Activated naive CD4-positive, alpha-beta T cell treated with anti-CD3 and anti-CD28 coated beads, Interleukin-2, amount 50 U/mL, for 16 hours (primary cell): Measurements from ENCODE around the gene SOD1.
"Not testable (repeated sequence)": the region's sequence is repeated elsewhere in the genome, so short reads cannot be mapped to it uniquely, and the experiment has no call there.

Source experiments
- DNase-seq: peaks from one replicate; pipeline ENCODE4 v3.0.0-alpha.2; 2020

Gene SOD1

GRCh38 chr21:31656199-31657095 lies 3.0 kb upstream of the SOD1 start:
- DNase-seq: peak; percentile 31

GRCh38 chr21:31658053-31658452 lies 1.4 kb upstream of the SOD1 start:
- no peak for DNase-seq

GRCh38 chr21:31659286-31659535 lies 282 bp upstream of the SOD1 start:
- DNase-seq: no peak

- no peak for DNase-seq
Observed at GRCh38 chr21:31660259-31660565, 719 bp downstream of the SOD1 start.

- DNase-seq: no peak
Observed at GRCh38 chr21:31660591-31660990, 1.1 kb downstream of the SOD1 start.

- no peak for DNase-seq
Observed at GRCh38 chr21:31663584-31664249, 4.2 kb downstream of the SOD1 start.

- peak; percentile 17 for DNase-seq
Observed at GRCh38 chr21:31665397-31665796, 5.9 kb downstream of the SOD1 start.

- DNase-seq: not testable (repeated sequence)
Observed at GRCh38 chr21:31665869-31666268, 6.4 kb downstream of the SOD1 start.

- no peak for DNase-seq
Observed at GRCh38 chr21:31666445-31667010, 7.0 kb downstream of the SOD1 start.

GRCh38 chr21:31667132-31667531 lies 7.6 kb downstream of the SOD1 start:
- no peak for DNase-seq

GRCh38 chr21:31667639-31668038 lies 8.1 kb downstream of the SOD1 start:
- DNase-seq: no peak

- DNase-seq: no peak
Observed at GRCh38 chr21:31668651-31669491, 9.4 kb downstream of the SOD1 start.

GRCh38 chr21:31670070-31670469 lies 10.6 kb downstream of the SOD1 start:
- DNase-seq: no peak

- no peak for DNase-seq
Observed at GRCh38 chr21:31671146-31671716, 11.7 kb downstream of the SOD1 start.

GRCh38 chr21:31671931-31672330 lies 12.4 kb downstream of the SOD1 start:
- DNase-seq: no peak

GRCh38 chr21:31673321-31673912 lies 13.9 kb downstream of the SOD1 start:
- DNase-seq: no peak

- no peak for DNase-seq
Observed at GRCh38 chr21:31675318-31675717, 15.8 kb downstream of the SOD1 start.

- DNase-seq: no peak
Observed at GRCh38 chr21:31675960-31676359, 16.5 kb downstream of the SOD1 start.

- no peak for DNase-seq
Observed at GRCh38 chr21:31677047-31677446, 17.6 kb downstream of the SOD1 start.

- no peak for DNase-seq
Observed at GRCh38 chr21:31678478-31678877, 19.0 kb downstream of the SOD1 start.

- no peak for DNase-seq
Observed at GRCh38 chr21:31682620-31683019, 23.1 kb downstream of the SOD1 start.

GRCh38 chr21:31683029-31683428 lies 23.5 kb downstream of the SOD1 start:
- DNase-seq: no peak

GRCh38 chr21:31684918-31685317 lies 25.4 kb downstream of the SOD1 start:
- no peak for DNase-seq
